GM18873 (cell line): Measurements from ENCODE around the gene C1QTNF8.

Experiments used
- ATAC-seq: cut with Tn5 transposase; IDR thresholded peaks from one replicate; pipeline ENCODE4 v1.9.1; 2021; ENCODE audit warnings: mild to moderate bottlenecking, moderate library complexity, moderate number of reproducible peaks; ENCODE audit not compliant: unreplicated experiment, low FRiP score

The C1QTNF8 gene

DNA sequence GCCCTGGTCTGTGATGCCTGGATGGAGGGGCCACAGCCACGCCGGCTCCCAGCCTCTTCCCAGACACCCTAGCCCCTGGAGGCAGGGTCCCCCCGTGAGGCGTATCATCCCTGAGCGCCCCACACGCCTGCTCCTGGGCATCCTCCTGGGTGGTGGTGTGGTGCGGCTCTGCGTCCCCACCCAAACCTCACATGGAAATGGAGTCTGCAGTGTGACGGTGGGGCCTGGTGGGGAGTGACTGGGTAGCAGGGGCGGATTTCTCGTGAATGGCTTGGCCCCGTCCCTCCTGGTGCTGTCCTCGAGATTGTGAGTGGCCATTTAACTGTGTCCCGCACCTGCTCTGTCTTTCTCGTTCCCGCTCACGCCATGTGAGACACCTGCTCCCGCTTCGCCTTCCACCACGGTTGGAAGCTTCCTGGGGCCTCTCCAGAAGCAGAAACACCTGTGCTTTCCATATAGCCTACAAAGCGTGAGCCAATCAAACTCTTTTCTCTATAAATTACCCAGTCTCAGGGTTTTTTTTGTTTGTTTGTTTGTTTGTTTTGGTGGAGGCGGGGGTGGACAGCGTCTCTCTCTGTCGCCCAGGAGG is 29.4 kb downstream of the C1QTNF8 start:
- ATAC-seq: no peak

DNA sequence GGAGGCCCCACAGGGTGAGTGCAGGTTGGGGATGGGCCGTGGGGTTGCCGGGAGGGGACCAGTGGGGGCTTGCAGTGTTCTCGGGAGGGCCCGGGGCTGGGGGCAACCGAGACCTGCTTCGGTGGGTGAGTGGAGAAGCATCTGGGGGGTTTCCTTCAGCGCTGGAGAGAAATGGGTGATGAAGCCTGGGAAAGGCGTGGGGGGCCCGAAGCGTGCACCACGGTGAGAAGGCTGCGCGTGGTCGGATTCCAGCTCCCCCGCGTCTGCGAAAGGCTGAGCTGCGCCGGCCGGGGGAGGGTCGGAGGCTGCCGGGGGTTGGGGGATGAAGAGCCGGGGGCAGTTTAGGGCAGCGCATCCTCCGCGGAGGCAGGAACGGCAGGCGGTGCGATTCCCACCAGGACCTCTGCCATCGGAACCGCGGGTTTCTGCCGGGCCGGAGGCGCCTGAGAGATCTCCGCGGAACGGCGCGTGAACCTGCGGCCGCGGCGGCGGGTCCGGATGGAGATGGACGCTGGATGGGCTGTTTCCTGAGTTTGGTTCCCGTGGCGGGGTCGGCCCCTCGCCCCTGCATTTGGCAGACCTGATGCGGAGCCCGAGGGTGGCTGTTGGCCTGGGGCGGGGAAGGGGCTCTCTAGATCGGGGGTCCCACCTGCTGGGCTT is 30.4 kb downstream of the C1QTNF8 start:
- no peak for ATAC-seq

DNA sequence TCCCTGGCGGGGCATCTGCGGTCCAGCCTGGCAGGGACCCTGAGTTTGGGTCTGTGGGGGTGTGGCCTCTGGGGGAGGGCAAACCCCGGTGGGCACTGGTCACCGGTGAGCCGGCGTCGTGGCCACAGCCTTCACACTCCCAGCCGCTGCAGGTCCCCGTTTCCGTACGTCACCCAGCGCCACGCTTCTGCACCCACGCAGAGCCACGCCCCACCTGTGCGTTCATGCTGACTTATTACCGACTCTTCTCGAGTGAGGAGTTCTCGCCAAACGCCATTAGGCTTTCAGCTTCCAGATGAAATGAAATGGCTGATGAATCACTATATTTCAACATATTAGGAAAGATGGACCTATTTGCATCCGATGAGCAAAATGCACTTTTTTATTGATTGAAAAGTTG is 32.3 kb downstream of the C1QTNF8 start:
- no peak for ATAC-seq

DNA sequence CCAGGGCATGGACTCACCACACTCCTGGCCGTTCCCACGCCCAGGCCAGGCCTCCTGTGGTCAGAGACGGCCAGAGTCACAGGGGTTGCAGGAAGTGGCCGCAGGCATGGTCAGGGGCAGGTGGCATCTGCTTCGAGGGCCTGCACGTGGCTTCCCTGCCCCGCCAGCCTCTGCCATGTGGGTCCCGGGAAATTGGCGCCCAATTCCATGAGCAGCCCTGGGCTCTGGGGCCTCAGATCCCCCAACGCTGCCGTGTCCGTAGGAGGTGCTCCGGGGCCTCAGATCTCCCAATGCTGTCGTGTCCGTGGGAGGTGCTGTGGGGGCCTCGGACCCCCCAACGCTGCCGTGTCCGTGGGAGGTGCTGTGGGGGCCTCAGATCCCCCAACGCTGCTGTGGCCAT is 33.1 kb downstream of the C1QTNF8 start:
- ATAC-seq: no peak

DNA sequence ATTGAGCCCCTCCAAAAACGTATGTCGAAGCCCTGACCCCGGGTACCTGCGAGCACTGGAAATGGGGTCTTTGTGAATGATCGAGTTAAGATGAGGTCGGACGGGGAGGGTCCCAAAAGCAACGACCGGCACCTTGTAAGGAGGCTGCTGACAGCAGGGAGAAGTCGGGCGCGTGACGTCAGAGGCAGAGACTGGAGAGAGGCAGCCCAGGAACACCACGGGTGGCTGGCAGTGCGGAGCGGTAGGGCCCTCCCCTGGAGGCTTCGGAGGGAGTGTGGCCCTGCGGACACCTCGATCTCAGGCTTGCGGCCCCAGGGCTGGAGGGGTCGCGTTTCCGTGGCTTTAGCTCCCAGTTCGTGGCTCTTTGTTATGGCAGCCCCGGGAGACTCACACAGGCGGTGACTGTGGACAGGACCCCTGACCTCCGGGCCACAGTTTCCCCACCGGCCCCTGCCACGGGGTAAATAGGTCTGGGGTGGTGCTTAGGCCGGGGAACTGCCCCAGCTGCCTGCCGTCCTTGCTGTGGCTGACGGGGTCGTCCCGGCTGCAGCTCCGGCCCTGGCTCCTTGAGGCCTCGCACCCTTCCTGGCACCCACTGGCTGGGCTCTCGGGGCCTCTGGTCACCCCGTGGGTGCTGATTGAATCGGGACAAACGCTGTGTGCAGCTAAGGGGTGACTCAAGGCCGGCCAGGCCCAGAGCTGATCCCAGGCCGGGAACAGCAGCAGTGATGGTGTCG is 34.1 kb downstream of the C1QTNF8 start:
- ATAC-seq: no peak

DNA sequence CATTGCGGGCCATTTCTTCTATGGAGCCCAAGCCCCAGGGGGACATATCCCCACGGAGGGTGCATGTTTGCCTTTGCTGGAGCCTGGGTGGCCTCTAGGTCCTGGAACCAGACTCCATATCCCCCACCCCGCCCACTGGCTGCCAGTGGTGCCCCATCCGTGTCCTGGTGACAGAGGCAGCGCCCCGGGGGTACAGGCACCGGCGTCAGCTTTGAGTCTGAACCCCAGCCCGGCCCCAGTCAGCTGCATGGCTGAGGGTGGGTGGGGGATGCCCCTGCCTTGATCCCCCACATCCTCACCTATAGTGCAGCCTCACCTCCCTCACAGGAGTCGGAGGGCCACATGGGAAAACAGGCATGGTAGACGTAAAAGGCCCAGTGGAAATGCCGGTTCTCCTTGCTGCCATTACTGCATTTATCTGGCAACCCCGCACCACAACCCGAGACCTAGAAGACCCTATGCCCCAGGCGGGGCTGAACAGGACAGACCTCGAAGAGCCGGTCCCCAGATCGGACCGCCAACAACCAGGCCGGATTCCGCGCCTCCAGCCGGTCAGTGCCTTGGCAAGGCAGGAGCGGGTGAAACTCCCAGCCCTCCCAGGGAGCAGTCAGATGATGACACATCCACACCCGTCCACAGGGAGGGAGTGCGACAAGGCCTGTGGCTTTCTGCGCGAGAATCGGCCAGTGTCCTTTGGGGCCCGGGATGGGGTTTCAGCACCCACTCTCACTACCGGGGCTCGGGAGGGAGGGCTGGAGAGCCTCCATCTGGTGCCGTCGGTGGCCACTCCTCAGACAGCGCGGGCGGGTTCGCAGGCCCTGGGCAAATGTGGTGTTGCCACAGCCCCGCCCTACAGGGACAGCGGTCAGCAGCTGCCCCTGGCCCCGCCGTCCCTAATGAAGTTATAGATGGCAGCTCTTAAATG is 35.4 kb downstream of the C1QTNF8 start:
- ATAC-seq: no peak

DNA sequence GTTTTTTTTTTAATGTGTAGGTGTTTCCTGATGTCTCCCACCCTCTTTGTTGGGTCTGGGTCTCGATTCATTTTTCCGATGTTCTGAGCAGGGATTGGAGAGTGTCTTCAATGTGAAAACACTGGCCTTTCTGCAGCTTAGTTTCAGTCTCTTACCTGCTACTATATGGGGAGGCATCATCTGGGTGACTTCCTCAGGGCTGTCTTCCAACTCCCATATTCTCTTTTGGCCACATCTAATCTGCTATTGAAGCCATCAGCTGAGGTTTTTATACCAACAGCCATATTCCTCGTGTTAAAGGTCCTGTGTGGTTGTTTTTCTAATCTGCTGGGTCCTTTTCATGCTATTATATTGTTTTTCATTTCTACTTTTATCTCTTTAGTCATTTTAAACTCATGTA is 36.7 kb downstream of the C1QTNF8 start:
- ATAC-seq: no peak

DNA sequence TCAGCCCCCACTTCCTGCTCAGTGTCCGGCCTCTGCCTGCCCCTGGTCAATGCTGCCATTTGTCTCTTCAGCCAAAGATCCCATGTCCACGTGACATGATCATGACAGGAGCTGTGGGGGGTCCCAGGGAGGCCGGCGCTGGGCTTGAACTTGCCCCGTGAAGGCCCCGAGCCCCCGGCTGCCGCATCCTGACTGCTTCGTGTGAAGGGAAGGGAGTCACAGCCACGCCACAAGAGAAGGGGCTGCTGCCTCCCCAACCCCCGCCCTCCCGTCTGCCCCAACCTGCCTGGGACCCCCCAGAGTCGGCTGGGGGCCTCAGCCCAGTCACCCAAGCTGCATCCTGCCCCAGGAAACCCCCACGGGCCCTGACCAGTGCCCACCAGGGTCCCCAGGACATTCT is 37.8 kb downstream of the C1QTNF8 start:
- no peak for ATAC-seq

DNA sequence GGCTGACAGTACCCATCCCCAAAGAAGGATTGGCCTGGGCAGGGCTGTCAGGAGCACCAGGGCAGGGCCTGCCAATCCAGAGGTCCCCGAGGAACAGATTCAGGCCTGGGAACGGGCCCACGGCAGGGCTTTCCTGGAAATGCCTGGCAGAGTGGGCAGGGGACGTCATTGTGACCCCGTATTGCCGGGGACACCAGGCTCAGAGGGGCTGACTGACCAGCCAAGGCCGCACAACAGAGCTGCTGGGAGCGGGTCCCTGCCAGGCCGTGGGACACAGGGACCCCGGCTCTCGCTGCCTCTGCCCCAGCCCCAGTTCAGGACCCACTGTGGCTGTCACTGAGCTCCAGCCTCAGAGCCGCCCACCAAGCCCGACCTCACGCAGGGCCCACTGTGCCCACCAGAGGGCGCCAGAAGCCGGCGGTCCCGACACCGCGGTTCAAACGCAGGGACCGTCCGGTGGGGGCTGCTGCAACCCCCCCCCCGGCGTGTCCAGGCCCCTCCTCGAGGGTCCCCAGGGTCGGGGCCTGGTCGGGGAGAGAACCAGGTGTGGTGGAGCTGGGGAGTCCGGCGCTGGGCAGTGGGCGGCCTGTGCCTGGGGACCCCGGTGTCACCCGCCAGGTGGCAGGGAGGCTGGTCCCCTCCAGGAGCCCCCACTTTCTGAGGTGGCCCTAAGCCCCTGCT is 38.7 kb downstream of the C1QTNF8 start:
- no peak for ATAC-seq

DNA sequence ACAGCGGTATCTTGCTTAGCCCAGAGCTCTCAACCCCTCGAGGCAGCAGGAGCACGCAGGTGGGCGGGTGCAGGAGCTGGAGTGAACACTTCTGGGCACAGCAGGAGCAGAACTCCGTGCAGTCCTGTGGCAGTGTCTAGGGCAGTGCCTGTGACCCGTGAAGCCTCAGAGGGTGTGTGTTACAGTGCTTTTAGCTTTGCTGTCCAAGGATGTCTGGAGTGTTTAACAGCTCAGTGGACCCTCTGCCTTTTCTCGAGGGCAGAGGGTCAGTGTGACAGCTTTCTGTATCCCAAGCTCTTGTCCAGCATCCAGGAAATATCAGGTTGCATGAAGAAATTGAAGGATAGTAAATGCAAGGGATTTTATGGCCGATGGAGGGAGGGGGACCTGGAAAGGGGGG is 39.8 kb downstream of the C1QTNF8 start:
- no peak for ATAC-seq

DNA sequence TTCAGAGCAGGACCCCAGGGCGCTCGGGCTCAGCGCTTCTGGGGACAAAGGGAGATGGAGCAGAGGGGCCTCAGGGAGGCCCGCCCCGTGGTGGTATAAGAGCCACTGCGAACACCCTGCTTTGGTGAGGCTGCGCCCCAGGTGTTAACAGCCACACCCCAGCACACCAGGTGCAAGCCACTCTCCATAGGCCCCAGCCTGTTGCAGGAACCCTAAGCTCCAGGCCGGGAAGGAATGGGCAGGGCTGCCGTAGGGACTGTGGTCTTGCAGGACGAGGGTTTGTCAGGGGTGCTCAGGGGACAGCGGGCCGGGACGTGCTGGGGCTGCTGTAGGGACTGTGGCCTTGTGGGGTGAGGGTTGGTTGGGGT is 40.5 kb downstream of the C1QTNF8 start:
- ATAC-seq: no peak

DNA sequence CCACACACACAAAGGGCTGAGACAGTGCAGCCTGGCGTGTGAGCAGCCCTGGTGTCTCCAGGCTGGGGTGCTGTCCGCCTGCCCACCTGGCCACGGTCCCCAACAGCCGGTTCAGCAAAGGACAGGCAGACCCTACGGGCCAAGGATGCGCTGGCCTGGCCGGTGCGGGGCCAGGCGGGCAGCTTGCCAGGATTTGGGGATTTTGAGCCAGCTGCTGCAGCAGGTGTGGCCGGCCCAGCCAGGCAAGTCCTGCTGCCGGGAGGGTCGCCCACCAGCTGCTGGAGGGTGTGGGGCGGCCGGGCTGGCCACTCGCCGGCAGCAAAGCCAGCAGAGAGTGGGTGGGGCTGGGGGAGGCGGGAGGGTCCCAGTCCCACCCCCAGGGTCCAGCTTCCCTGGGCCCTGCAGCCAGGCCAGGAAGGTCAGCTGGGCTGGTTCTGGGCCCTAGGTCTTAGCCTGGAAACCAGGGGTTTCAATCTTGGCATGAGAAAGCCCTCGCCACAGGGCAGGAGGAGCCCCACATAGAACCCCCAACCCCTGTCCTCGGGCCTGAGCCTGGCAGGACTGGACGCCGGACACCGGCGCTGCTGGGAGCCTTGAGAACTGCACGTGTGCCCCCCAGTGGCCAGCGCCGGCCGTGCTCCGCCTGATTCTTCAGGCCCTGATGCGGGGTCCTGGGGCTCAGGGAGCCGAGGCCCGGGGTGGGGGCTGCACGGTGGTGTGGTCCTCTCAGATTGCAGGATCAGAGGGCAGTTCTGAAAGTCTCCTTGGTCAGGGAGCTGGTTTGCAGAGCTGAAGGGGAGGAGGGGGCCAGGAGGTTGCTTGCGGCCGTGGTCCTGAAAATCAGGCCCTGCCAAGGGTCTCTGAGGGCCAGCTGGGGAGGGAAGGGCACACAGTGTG is 41.1 kb downstream of the C1QTNF8 start:
- no peak for ATAC-seq

DNA sequence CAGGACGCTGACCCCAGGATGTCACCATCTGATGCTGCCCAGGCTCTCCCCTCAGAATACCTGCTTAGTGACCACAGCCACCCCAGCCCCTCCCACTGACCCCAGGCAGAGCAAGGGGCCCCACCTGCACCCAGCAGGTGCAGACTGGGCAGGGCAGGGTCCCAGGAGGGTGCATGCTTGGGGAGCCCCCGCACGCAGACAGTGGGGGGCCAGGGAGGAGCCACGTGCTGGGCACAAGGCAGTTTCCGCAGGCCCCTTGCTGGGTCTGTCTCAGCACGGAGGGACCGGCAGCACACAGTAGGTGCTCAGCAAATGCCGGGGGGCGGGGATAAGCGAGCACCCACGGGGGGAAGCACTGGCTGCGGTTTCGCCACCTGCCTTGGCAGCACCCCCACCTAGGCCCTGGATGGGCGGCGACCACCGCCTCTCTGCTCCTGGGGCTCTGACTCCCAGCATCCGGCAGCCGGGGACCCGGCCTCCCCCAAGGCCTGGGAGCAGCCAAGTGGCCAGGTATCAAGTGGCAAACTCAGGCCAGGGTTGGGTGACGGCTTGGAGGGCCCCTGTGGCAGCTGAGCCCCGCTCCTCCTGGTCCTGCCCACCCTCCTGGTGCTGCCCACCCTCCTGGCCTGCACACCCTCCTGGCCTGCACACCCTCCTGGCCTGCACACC is 42.2 kb downstream of the C1QTNF8 start:
- no peak for ATAC-seq

DNA sequence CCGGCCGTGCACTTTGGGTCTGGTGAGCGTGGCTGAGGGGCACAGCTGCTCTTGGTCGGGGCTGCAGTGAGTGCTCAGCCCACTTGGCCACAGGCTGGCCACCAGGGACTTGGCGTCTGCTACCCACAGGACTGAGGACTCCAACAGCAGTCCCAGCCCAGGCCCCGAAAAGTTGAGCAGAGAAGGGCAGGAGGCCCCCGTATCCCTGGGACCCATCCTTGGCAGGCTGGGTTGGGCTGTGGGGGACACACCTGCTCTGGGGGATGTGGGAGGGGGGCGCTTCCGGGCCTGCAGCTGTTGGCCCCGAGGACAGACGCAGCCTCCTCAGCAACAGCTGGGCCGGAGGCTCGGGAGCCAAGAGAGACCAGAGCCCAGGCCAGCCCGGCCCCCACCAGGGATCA is 42.9 kb downstream of the C1QTNF8 start:
- ATAC-seq: no peak

DNA sequence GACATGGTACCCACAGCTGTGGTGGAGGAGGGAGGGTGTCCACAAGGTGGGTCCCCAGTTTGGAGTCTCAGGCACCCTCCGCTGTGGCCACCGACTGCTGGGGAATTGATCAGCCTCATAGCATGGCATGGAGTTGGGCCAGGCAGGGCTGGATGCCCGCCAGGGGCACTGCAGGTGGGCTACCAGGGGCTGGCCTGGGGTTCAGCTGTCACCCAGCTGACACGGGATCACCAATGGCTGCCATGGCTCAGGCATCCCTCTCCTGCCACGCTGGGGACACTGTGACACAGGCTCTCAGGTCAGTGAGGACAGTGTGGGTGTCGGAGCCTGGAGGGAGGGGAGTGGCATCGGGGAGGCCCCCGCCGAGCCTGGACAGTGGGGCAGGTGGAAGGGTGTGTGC is 43.3 kb downstream of the C1QTNF8 start:
- no peak for ATAC-seq

DNA sequence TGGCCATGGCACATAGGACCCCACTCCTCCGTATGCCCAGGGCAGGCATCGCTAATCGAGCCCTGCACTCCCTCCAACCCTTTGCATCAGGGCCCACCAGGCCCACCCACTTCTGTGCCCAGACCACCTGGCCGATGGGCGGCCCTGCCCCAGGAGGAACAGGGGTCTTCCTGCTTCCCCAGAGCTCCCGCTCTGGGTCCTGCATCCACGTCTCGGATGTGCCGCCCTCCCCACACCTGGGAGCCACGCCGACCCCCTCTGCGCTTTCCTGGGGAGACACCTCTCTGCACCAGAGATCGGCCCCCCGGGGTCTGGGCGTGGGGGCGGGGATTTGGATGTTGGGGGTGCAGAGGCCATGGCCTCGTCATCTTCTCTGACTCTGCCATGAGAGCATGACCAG is 44.6 kb downstream of the C1QTNF8 start:
- no peak for ATAC-seq

DNA sequence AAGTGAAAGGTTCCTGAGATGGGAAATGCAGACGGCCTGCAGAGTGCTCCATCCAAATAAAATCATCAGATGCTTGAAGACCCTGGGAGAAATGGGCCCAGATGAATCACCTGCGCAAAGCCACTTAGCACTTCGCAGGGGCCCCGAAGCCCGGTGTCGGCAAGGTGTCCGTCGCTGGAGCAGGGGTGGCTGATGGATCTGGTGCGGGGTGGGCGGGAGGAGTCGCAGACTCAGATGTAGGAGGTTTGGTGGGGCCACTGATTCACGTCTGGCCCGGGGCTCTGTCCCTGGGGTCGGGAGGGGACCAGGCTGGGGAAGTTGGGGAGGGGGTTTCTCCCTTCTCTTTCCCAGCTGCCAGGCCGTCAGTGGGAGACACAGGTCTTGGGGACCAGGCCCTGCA is 45.1 kb downstream of the C1QTNF8 start:
- ATAC-seq: no peak

DNA sequence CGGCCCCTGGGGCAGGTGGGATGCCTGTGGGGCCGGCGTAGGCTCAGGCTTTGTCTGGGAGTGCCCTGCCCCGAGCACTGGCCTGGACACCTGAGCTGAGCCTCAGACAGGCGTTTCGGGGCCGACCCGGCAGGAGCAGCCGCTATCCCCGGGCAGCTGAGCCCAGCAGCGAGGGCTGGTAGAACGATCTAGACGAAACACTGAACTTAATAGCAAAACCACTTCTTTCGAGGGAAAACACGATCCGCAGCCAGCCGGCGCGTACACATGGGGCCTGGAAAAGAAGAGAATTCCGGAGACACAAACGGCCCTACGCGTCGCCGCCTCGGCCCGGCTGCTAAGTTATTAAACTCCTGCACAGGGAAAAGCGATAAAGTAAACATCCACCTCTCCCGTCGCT is 45.5 kb downstream of the C1QTNF8 start:
- no peak for ATAC-seq

DNA sequence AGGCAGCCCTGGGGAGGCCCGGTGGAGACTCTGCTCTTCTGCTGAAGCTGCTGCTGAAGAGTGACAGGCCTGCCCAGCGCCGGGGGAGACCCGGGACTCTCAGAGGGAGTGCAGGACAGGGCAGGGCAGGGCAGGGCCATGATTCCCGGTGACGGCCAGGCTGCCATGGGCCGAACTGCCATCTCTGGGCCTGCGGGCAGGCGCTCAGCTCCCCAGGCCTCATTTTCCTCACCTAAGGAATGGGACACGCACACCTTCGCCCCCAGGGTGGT is 46.1 kb downstream of the C1QTNF8 start:
- ATAC-seq: no peak
